Inflammatory macrophage treated with lipopolysaccharide for 4 hours (primary cell): ENCODE results near the gene MAPK8IP3.

Experiments used
- DNase-seq: peaks from one replicate; pipeline ENCODE4 v3.0.0-alpha.2; 2020

Gene MAPK8IP3

GRCh38 chr16:1705688-1706385, at the start of gene MAPK8IP3:
Gene MAPK8IP3, plus strand, starts transcription at chr16:1706195. Its CDS starts 145 bp downstream, at chr16:1706340.
- DNase-seq = peak; percentile 89

GRCh38 chr16:1656808-1657617, 49.0 kb upstream of the MAPK8IP3 start:
- DNase-seq = no peak

GRCh38 chr16:1657841-1658240, 48.2 kb upstream of the MAPK8IP3 start:
- DNase-seq = no peak

GRCh38 chr16:1659031-1659430, 47.0 kb upstream of the MAPK8IP3 start:
- DNase-seq = no peak

- no peak for DNase-seq
These were observed 44.2 kb upstream of the MAPK8IP3 start for GRCh38 chr16:1661826-1662225.

- DNase-seq = no peak
These were observed 43.5 kb upstream of the MAPK8IP3 start for GRCh38 chr16:1662543-1662942.

GRCh38 chr16:1665829-1666228, 40.2 kb upstream of the MAPK8IP3 start:
- no peak for DNase-seq

- no peak for DNase-seq
These were observed 39.7 kb upstream of the MAPK8IP3 start for GRCh38 chr16:1666316-1666715.

GRCh38 chr16:1667271-1667670, 38.7 kb upstream of the MAPK8IP3 start:
- no peak for DNase-seq

GRCh38 chr16:1667916-1668315, 38.1 kb upstream of the MAPK8IP3 start:
- no peak for DNase-seq

- no peak for DNase-seq
These were observed 37.2 kb upstream of the MAPK8IP3 start for GRCh38 chr16:1668612-1669319.

GRCh38 chr16:1669698-1670097, 36.3 kb upstream of the MAPK8IP3 start:
- no peak for DNase-seq

- DNase-seq = no peak
These were observed 35.6 kb upstream of the MAPK8IP3 start for GRCh38 chr16:1670371-1670770.

GRCh38 chr16:1670866-1671265, 35.1 kb upstream of the MAPK8IP3 start:
- no peak for DNase-seq

GRCh38 chr16:1673424-1674151, 32.4 kb upstream of the MAPK8IP3 start:
- DNase-seq = no peak

- no peak for DNase-seq
These were observed 31.7 kb upstream of the MAPK8IP3 start for GRCh38 chr16:1674306-1674705.

GRCh38 chr16:1674751-1675664, 31.0 kb upstream of the MAPK8IP3 start:
- DNase-seq = no peak

- no peak for DNase-seq
These were observed 29.3 kb upstream of the MAPK8IP3 start for GRCh38 chr16:1676661-1677060.

GRCh38 chr16:1677339-1677738, 28.7 kb upstream of the MAPK8IP3 start:
- no peak for DNase-seq

- peak; percentile 98 for DNase-seq
These were observed 28.0 kb upstream of the MAPK8IP3 start, which contains the start of gene JPT2 for GRCh38 chr16:1677942-1678499. Gene JPT2, plus strand, starts transcription at chr16:1678279. Its CDS starts 34 bp downstream, at chr16:1678313.

- peak; percentile 7 for DNase-seq
These were observed 27.4 kb upstream of the MAPK8IP3 start for GRCh38 chr16:1678500-1679098.
